Measurements from ENCODE around the gene PDE7B.

Gene PDE7B

DNA sequence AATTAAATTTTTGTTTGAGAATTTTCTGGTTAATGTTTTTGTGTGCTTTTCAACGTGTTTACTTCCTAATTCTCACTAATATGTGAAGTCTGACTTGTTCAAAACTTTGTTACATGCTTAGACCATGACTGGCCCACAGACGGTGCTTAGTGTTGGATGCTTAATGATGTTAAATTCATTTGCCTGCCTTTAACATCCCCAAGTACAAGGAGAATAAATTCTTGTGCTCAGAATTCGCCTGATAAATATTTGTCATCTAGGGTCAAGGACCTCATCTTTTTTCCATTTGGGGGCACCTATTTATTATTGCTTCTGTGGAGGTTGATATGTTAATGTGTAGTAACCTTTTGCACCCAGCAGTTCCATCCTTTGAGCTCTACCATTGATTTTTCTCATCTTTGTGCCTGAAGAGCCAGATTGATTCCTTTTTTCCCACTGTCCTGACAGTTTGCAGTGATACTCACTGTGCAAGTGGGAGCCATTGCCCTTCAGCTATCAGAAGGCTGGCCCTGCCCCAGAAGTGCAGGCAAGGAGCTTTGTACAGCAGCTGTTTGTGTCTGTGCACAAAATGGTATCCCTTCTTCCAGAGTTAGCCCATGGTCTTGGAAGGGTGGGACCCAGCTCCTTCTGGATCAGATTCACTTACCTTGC, 170.8 kb downstream of the PDE7B start:
- no peak for DNase-seq (ENCODE audit: extremely low read depth in 1 of 2, low read depth in 1 of 2)

- no peak for DNase-seq (ENCODE audit: extremely low read depth in 1 of 2, low read depth in 1 of 2)
Measured at GRCh38 chr6:136024711-136025110, 173.2 kb downstream of the PDE7B start.

GRCh38 chr6:136025736-136026135, 174.2 kb downstream of the PDE7B start:
- no peak for DNase-seq (ENCODE audit: extremely low read depth in 1 of 2, low read depth in 1 of 2)

DNA sequence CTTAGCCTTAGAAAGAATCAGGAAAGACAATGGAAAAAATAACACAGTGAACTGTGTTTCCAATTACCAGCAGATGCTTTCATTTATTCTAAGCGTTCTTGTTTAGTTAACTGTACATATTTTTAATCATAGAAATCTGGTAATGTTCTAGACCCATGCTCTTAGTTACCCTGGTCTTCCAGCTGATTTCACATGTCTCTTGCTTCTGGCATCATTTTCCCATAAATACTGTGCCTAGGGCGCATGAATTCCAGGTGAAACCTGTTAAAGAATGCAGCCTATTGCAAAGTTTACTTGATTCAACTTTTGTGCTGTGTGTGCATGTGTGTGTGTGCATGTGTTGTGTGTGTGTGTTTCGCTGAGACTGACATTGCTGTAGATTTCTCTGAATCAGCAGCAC, 178.6 kb downstream of the PDE7B start:
- no peak for DNase-seq (ENCODE audit: extremely low read depth in 1 of 2, low read depth in 1 of 2)

- no peak for DNase-seq (ENCODE audit: extremely low read depth in 1 of 2, low read depth in 1 of 2)
Measured at GRCh38 chr6:136031982-136032381, 180.5 kb downstream of the PDE7B start.

DNA sequence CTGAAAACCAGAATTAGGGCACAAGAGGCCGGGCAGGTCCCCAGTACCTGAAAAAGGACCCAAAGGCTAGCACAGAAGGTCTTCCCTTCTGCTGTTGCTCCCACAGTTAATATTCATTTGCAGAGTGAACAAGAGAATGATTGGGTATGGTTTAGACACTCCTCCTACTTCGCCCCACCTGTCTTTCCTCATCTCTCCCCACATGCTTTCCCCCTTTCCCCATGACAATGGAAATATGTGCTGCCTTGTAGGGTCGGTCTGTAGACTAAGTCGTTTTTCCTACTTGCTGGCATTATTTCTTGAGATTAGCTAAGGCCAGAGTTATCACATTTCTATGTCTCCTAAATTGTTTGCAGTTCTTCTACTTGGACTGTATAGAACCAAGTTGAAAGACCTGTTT, 181.9 kb downstream of the PDE7B start:
- DNase-seq (ENCODE audit: extremely low read depth in 1 of 2, low read depth in 1 of 2): no peak

DNA sequence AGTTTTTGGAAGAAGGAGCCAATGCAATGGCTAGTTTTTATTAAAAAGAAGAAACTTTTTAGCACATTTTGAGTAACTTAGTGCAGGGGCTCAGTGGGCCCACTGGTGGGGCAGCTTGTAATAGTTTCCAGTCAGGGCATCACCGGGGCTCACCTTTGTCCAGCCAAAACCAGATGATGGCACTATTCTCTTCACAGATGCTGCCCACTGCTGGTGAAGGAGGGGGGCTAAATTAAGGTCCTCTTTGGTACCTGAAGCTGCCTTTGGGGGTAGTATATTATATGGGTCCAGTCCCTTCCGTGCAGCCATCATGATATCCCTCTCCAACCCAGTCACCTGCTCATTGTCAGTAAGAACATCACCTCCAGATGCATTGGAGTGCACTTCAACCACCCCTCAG, 182.9 kb downstream of the PDE7B start:
- DNase-seq (ENCODE audit: extremely low read depth in 1 of 2, low read depth in 1 of 2): no peak

GRCh38 chr6:136035378-136036070, 184.0 kb downstream of the PDE7B start:
- no peak for DNase-seq (ENCODE audit: extremely low read depth in 1 of 2, low read depth in 1 of 2)

DNA sequence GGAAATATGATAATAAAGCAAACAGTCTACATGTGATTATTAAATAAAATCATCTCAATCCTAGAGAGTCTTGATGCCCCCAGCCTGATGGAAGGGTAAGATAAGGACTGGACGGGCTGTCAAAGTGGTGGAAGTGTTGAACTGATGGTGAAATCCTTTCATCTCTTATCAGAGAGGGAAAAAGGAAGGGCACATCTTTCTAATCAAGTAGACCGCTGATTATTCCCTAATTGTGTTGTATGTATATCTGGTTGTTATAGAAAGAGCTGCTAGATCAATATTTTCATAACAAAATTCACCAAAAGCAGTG, 184.5 kb downstream of the PDE7B start:
- DNase-seq (ENCODE audit: extremely low read depth in 1 of 2, low read depth in 1 of 2): no peak

GRCh38 chr6:136036601-136037000, 185.1 kb downstream of the PDE7B start:
- DNase-seq (ENCODE audit: extremely low read depth in 1 of 2, low read depth in 1 of 2): no peak

- DNase-seq (ENCODE audit: extremely low read depth in 1 of 2, low read depth in 1 of 2): no peak
Measured at GRCh38 chr6:136037242-136037875, 185.9 kb downstream of the PDE7B start.

DNA sequence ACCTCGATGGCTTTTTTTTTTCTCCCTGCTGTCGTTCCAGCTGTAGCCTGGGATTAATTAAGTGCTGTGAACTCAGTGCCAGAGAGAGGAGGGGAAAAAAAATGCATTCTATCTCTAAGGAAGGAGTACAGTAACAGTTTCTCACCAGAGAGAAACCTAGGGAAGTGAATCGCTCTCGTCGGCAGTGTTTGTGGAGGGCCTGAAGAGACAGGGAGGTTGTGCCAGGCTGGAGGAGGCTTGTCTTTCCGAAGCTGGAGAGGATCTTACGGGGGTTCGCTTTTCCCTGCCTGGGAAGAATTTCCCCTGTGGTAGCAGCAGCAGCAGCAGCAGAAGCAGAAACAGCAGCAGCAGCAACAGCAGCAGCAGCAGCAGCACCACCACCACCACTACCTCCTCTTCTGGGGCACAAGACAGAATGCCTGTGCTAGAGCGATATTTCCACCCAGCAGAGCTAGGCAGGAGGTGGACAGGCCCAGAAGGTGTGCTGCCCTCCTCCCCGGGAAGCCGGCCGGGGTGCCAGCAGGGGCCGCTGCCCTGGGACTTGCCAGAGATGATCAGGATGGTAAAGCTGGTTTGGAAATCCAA, 186.5 kb downstream of the PDE7B start:
- DNase-seq (ENCODE audit: extremely low read depth in 1 of 2, low read depth in 1 of 2): no peak

DNA sequence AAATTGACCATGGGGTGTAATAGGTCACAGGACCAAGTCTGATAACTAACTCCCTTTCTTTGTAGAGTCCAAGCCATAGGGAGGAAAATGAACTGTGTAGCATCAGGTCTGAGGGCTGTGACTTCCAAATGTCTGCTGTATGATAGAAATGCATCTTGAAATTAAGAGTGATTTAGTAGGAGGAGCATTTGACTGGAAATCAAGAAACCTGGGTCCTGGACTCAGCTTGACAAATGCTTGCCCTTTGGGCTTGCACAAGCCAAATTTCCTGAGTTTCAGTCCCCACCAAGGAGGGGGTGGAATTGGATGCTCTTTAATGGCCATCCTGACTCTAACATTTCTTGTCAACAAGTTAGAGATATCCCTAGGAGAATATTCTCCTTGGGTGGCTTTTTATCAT, 187.0 kb downstream of the PDE7B start:
- no peak for DNase-seq (ENCODE audit: extremely low read depth in 1 of 2, low read depth in 1 of 2)

GRCh38 chr6:136039185-136039584, 187.7 kb downstream of the PDE7B start:
- no peak for DNase-seq (ENCODE audit: extremely low read depth in 1 of 2, low read depth in 1 of 2)

DNA sequence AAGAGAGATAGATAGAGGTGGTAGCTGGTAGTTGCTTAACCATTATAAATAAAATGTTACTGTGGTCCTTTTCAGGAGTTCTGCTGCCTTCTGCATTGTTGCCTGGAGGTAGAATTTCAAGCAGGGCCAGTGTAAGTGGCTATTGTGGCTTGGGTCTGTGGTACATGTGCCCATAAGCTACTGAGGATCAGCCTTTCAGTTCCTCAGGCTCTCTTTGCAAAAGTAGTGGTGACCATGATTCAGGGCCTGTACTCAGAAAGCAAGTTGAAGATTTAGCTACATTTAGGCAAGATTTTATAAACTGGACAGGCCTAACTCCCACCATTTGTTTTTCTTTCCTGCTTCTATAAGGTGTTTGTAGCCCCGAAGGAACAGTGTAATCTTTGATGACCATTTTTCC, 199.0 kb downstream of the PDE7B start:
- DNase-seq (ENCODE audit: extremely low read depth in 1 of 2, low read depth in 1 of 2): no peak

- no peak for DNase-seq (ENCODE audit: extremely low read depth in 1 of 2, low read depth in 1 of 2)
Measured at GRCh38 chr6:136051140-136051775, 199.8 kb downstream of the PDE7B start.

- no peak for DNase-seq (ENCODE audit: extremely low read depth in 1 of 2, low read depth in 1 of 2)
Measured at GRCh38 chr6:136052031-136052430, 200.5 kb downstream of the PDE7B start.

GRCh38 chr6:136058852-136059251, 207.4 kb downstream of the PDE7B start:
- no peak for DNase-seq (ENCODE audit: extremely low read depth in 1 of 2, low read depth in 1 of 2)

- DNase-seq (ENCODE audit: extremely low read depth in 1 of 2, low read depth in 1 of 2): no peak
Measured at GRCh38 chr6:136059308-136059707, 207.8 kb downstream of the PDE7B start.

GRCh38 chr6:136060052-136060451, 208.6 kb downstream of the PDE7B start:
- DNase-seq (ENCODE audit: extremely low read depth in 1 of 2, low read depth in 1 of 2): no peak

GRCh38 chr6:136060759-136061158, 209.3 kb downstream of the PDE7B start:
- no peak for DNase-seq (ENCODE audit: extremely low read depth in 1 of 2, low read depth in 1 of 2)

GRCh38 chr6:136061701-136062100, 210.2 kb downstream of the PDE7B start:
- no peak for DNase-seq (ENCODE audit: extremely low read depth in 1 of 2, low read depth in 1 of 2)

Measured in activated CD8-positive, alpha-beta memory T cell treated with anti-CD3 and anti-CD28 coated beads for 1 hour (primary cell).